ENCODE results near the gene PRUNE2.
A peak's percentile ranks its signal among the peaks of the same experiment; 100 is the strongest.

Gene PRUNE2

GRCh38 chr9:76658510-76659231 lies 247.2 kb downstream of the PRUNE2 start:
- H3K9me3 ChIP-seq: no peaks in the 10 kb centered on the region
- no peaks in the 10 kb centered on the region for H3K27me3 ChIP-seq
- peak; percentile 33 to 51 for TF ChIP-seq CTCF (IDR thresholded peaks at IDR 0.05)
- intact Hi-C loops (cut with DNase I; ENCODE audit: low total_unique reads): no loop called here
- H3K36me3 ChIP-seq: no peaks in the 10 kb centered on the region
- H3K4me3 ChIP-seq: no peak overlapping the region
- H3K4me1 ChIP-seq: peaks cover 0 to 62% (median 22%) of the 10 kb centered on the region in 4 donors
- no peak overlapping the region for H3K27ac ChIP-seq
- DNase-seq: no peak

GRCh38 chr9:76657265-76657664 lies 248.6 kb downstream of the PRUNE2 start:
- H3K4me3 ChIP-seq: no peak overlapping the region
- no peaks in the 10 kb centered on the region for H3K9me3 ChIP-seq
- peaks cover 0 to 62% (median 27%) of the 10 kb centered on the region in 4 donors for H3K4me1 ChIP-seq
- H3K36me3 ChIP-seq: peaks cover 0 to 1% (median 0%) of the 10 kb centered on the region in 3 donors
- intact Hi-C loops (cut with DNase I; ENCODE audit: low total_unique reads): no loop called here
- TF ChIP-seq CTCF (IDR thresholded peaks at IDR 0.05): no peak
- peak overlapping the region in 1 of 2 donors; percentile 24 for H3K27ac ChIP-seq
- no peak for DNase-seq
- no peaks in the 10 kb centered on the region for H3K27me3 ChIP-seq

- Histone ChIP-seq H3K27me3 (no peaks in the 10 kb centered on the region), H3K36me3 (peaks cover 0 to 7% (median 4%) of the 10 kb centered on the region in 3 donors), H3K4me3 (no peak overlapping the region), H3K27ac (no peak overlapping the region), H3K4me1 (peaks cover 0 to 69% (median 27%) of the 10 kb centered on the region in 4 donors), H3K9me3 (no peaks in the 10 kb centered on the region)
- intact Hi-C loops (cut with DNase I; ENCODE audit: low total_unique reads): no loop called here
- no peak for TF ChIP-seq CTCF (IDR thresholded peaks at IDR 0.05)
- DNase-seq: no peak
Measured at GRCh38 chr9:76655971-76656370, 249.9 kb downstream of the PRUNE2 start.

- no peak for TF ChIP-seq CTCF (IDR thresholded peaks at IDR 0.05)
- no peak for DNase-seq
- H3K27ac ChIP-seq: peak overlapping the region; percentile 54 to 74
- intact Hi-C loops (cut with DNase I; ENCODE audit: low total_unique reads): no loop called here
- H3K4me1 ChIP-seq: peaks cover 0 to 74% (median 30%) of the 10 kb centered on the region in 4 donors
- H3K36me3 ChIP-seq: peaks cover 0 to 7% (median 4%) of the 10 kb centered on the region in 3 donors
- H3K27me3 ChIP-seq: no peaks in the 10 kb centered on the region
- no peak overlapping the region for H3K4me3 ChIP-seq
- no peaks in the 10 kb centered on the region for H3K9me3 ChIP-seq
Measured at GRCh38 chr9:76655121-76655541, 250.8 kb downstream of the PRUNE2 start.

- H3K27me3 ChIP-seq: no peaks in the 10 kb centered on the region
- peaks cover 0 to 7% (median 4%) of the 10 kb centered on the region in 3 donors for H3K36me3 ChIP-seq
- peaks cover 0 to 74% (median 30%) of the 10 kb centered on the region in 4 donors for H3K4me1 ChIP-seq
- no peak for DNase-seq
- H3K27ac ChIP-seq: peak overlapping the region; percentile 54 to 74
- intact Hi-C loops (cut with DNase I; ENCODE audit: low total_unique reads): no loop called here
- no peak overlapping the region for H3K4me3 ChIP-seq
- no peak for TF ChIP-seq CTCF (IDR thresholded peaks at IDR 0.05)
- no peaks in the 10 kb centered on the region for H3K9me3 ChIP-seq
Measured at GRCh38 chr9:76654575-76654974, 251.3 kb downstream of the PRUNE2 start.
